Stimulated activated CD4-positive, alpha-beta T cell treated with anti-CD3 and anti-CD28 coated beads, Interleukin-2, amount 100 ng/mL, for 24 hours (primary cell): ENCODE measurements around the gene VNN1.
"Not testable (repeated sequence)": the region's sequence is repeated elsewhere in the genome, so short reads cannot be mapped to it uniquely, and the experiment has no call there.

Experiments used
- DNase-seq, 2 donors: peaks; one replicate each; pipeline ENCODE4 v3.0.0-alpha.2; 2020

VNN1 gene

GRCh38 chr6:132719736-132720448 lies 6.0 kb upstream of the VNN1 start:
- DNase-seq: no peak

DNA sequence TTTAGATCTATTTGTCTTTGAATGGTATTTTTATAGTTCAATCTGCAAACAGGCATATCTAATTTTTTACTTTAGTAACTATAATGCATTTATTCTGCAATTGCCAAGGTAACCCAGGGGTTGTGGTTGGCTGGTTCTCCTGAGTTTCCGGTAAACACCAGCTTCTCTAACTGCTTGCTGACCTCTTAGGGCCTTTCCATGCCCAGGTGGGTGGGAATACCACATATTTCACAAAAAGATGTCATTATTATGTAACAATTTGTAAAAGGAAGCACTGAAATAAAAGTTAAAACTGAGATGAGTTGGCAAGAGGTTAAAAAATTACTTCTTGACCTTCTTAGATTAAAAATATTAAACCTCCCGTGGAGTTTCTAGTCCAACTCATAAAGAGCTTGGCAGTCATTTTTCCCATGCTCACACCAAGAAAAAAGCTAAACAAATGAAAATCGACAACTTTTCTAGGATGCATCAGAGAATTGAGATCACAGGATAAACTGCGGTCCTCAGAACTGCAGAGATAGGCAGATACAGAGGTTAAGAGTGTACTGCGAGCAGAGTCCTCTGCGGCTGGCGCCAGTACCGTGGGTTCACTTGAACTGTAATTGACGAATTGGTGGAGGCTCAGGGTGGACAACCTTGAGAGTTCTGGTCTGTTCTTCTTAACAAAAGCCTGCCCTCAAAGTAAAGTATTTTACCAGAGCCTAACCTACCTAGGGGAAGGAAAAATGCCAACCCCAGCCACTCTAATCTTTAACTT lies 2.2 kb upstream of the VNN1 start:
- no peak for DNase-seq

DNA sequence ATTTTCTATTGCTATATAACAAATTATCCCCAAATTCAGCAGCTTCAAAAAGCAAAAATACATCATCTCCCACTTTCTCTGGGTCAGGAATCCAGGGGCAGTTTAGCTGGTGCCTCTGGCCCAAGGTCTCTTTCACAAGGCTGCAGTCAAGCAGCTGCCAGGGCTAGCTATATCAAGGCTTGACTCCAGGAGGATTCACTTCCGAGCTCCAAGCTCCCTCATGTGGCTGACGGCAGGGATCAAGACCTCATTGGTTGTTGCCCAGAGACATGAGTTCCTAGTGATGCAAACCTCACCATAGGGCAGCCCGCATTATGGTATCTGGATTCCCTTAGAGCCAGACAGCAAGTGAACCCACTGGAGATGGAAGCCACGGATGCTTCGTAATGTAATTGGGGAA lies 1.3 kb upstream of the VNN1 start:
- DNase-seq: no peak

DNA sequence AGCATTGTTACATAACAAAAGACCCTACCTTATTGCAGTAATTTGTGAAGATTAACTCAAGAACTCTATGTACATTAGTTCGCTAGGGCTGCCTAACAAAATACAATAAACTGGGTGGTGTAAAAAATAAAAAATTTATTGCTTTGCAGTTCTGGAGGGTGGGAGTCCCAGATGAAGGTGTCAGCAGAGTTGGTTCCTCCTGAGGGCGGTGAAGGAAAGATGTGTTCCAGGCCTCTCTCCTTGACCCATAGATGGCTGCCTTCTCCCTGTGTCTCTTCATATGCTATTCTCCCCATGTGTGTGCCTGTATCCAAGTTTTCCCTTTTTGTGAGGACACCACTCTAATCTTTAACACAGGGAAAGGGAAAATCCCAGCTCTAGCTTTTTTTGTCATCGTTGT lies 305 bp upstream of the VNN1 start:
- no peak for DNase-seq

- DNase-seq: no peak
Observed at GRCh38 chr6:132712366-132712765, 1.5 kb downstream of the VNN1 start.

DNA sequence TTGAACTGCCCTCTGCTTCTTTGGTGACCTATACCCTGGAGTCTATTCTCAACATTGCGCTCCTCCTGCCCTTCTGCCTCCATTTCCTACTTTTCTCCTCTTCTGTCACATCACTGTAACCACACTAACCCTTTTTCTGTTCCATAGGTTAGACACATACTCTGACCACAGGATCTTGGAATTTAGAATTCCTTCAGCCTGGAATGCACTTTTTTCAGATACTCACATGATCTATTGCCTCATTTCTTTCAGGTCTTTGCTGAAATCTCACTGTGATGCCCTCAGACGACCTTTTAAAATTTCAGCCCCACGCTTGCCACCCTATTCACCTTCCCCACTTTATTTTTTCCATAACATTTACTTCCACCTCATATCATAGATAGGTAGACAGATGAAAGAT lies 5.1 kb downstream of the VNN1 start:
- DNase-seq: no peak

- no peak for DNase-seq
Observed at GRCh38 chr6:132708002-132708401, 5.9 kb downstream of the VNN1 start.

- DNase-seq: not testable (repeated sequence)
Observed at GRCh38 chr6:132706756-132707155, 7.1 kb downstream of the VNN1 start.

- no peak for DNase-seq
Observed at GRCh38 chr6:132703936-132704335, 9.9 kb downstream of the VNN1 start.

- DNase-seq: no peak
Observed at GRCh38 chr6:132698608-132699007, 15.2 kb downstream of the VNN1 start.

- no peak for DNase-seq
Observed at GRCh38 chr6:132695773-132696172, 18.1 kb downstream of the VNN1 start.

- DNase-seq: no peak
Observed at GRCh38 chr6:132693478-132693877, 20.4 kb downstream of the VNN1 start.

DNA sequence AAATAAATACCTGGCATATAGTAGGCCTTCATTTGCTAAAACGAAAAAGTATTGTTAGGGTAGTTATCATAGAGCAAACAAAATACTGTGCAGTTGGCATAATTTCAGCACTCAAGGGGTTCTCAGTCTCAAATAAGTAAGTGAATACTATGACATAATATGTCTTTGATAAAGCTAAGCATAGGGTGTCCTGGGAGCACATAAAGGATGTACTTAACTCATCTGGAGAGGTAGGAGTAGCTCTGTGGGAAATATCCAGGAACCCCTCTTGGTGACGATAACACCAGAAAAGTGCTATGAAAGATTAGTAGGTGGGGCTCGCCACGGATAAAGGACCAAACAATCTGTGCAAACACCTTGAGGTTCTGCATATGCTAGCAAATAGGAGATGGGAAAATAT lies 23.2 kb downstream of the VNN1 start:
- no peak for DNase-seq

- DNase-seq: no peak
Observed at GRCh38 chr6:132687306-132687705, 26.5 kb downstream of the VNN1 start.

DNA sequence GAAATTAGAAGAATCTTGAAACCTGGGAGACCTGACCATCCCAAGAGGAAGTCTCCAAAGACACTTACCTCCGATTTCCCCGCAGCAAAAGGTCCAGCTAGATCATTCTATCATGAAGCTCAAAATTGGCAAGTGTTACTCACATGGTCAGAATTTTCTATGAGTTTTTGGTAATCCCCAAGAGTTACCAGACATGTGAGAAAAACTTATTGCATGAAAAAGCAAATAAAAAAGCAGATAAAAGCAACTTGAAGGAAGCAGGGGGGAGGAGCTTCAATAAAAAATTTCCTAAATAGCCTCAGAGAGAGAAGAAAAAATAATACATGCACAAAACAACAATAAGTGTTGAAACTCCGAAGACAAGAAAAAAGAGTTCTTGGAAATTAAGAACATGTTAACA lies 27.3 kb downstream of the VNN1 start:
- DNase-seq: no peak

DNA sequence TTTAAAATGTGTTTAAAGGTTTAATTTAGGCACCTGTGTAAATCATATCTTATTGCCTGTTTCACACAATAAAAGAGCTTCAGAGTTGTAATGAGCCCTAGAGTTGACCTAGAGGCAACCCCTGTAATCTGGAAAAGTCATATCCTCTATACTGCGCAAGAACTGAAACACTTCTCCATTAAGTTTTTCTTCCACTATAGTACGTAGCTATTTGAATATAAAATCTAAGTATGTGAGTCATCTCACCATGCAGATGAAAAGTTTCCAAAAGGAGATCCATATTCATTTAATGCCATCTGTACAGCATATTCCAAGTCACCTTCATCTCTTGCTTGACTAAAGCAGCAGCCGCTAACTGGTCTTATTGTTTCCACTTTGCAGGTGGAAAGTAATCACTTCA lies 28.8 kb downstream of the VNN1 start:
- DNase-seq: no peak

DNA sequence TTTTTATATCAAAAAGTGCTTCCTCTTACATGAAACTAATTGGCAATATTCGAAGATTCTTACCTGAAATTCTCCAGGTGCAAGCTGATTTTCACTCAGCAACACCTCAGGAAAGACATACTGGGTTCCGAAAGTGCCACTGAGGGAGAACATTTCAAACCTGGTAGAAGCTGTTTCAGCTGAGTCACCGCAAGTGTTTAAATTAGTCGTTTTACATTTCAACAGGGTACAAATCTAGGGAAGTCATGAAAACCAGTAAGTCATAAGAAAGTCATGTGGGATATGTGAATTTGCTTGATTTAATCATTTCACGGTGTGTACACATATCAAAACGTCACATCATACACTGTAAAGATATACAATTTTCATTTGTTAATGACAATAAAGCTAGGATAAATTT lies 29.6 kb downstream of the VNN1 start:
- no peak for DNase-seq

- no peak for DNase-seq
Observed at GRCh38 chr6:132683543-132683942, 30.3 kb downstream of the VNN1 start.

GRCh38 chr6:132679094-132679493 lies 34.8 kb downstream of the VNN1 start:
- not testable (repeated sequence) for DNase-seq

DNA sequence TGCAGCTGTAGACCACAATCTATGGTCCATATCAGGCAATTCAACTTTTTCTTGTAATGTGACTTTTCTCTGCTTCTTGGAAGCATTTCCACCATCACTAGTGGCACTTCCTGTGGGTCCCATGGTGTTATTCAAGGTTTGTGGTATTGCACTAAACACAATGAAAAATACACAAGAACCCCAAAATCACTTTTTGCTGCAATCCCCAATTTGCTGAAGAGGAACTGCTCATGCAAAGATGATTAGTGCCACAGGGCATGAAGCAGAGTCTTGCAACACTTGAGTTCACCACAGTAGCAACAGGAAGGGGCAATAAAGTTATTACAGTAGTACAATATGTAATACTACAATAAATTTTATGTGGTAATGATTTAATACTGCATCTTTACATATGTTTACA lies 38.1 kb downstream of the VNN1 start:
- no peak for DNase-seq

DNA sequence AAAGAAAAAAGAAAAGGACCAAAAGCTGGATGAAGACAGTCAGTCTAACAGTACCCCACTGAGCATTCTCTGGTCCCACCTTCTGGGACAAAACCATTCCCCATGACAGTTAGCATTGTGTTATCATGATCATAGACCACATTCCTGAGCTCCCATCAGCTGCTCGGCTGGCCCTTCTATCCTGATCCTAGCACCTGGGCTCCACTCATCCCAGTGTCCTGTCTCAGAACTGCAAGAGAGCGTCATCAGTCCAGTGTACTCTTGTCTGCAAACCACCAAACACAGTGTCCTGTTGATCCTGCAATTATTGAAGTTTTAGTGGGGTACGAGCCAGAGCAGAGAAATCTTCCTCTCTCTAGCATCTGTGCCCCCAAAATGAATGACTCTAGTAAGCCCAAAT lies 38.9 kb downstream of the VNN1 start:
- DNase-seq: no peak

GRCh38 chr6:132673376-132674094 lies 40.3 kb downstream of the VNN1 start:
- no peak for DNase-seq

GRCh38 chr6:132671295-132671694 lies 42.6 kb downstream of the VNN1 start:
- no peak for DNase-seq

GRCh38 chr6:132669690-132670291 lies 44.1 kb downstream of the VNN1 start:
- no peak for DNase-seq
